WTC11 (cell line): ENCODE measurements around the gene SARDH. TPM values are rescaled to one million over a fixed set of nuclear protein-coding genes. Genes with fewer than 3 reads are reported as not detected.

Experiments
- GTF2I ChIP-seq: fragments of 250-450 bp; sonication (Bioruptor Pico); conservative IDR thresholded peaks from 2 replicates; pipeline ENCODE4 v1.4.0; 2021; ENCODE audit warnings: mild to moderate bottlenecking
- RORB ChIP-seq: fragments of 250-450 bp; sonication (Bioruptor Pico); IDR thresholded peaks from 2 replicates; pipeline ENCODE4 v1.9.0; 2021; ENCODE audit warnings: mild to moderate bottlenecking
- SMAD3 ChIP-seq: sonication (generic); formaldehyde crosslinking; IDR thresholded peaks from 2 replicates; pipeline ENCODE4 v1.8.0; 2022; ENCODE audit warnings: missing genetic modification reagents, mild to moderate bottlenecking, borderline replicate concordance
- SP1 ChIP-seq: sonication (generic); formaldehyde crosslinking; conservative IDR thresholded peaks from 2 replicates; pipeline ENCODE4 v1.8.1; 2022; ENCODE audit warnings: missing genetic modification reagents
- total RNA-seq: library from RNA; stranded (reverse); gene quantifications from 3 replicates; pipeline ENCODE4 v1.2.3, GENCODE V29; 2021
- TF ChIP-seq, protein P1 (sequence below): fragments of 250-450 bp; sonication (Bioruptor Pico); IDR thresholded peaks from 2 replicates; pipeline ENCODE4 v1.9.0; 2021; ENCODE audit warnings: mild to moderate bottlenecking, borderline replicate concordance
- TF ChIP-seq, protein P2 (sequence below): sonication (generic); formaldehyde crosslinking; conservative IDR thresholded peaks from 2 replicates; pipeline ENCODE4 v1.8.1; 2023; ENCODE audit warnings: mild to moderate bottlenecking, low read depth, missing genetic modification reagents, moderate library complexity
- TF ChIP-seq, protein P3 (sequence below): sonication (generic); formaldehyde crosslinking; IDR thresholded peaks from 2 replicates; pipeline ENCODE4 v1.8.0; 2022; ENCODE audit warnings: missing genetic modification reagents
- TF ChIP-seq, protein P4 (sequence below): sonication (generic); formaldehyde crosslinking; IDR thresholded peaks from 2 replicates; pipeline ENCODE4 v1.8.1; 2023; ENCODE audit warnings: mild to moderate bottlenecking, missing genetic modification reagents
- TF ChIP-seq, protein P5 (sequence below): sonication (generic); formaldehyde crosslinking; IDR thresholded peaks from 2 replicates; pipeline ENCODE4 v1.8.0; 2023; ENCODE audit warnings: missing genetic modification reagents, mild to moderate bottlenecking, borderline replicate concordance

Gene SARDH
- total RNA-seq, 1 experiment from 2014 or later = 8.5 TPM

DNA sequence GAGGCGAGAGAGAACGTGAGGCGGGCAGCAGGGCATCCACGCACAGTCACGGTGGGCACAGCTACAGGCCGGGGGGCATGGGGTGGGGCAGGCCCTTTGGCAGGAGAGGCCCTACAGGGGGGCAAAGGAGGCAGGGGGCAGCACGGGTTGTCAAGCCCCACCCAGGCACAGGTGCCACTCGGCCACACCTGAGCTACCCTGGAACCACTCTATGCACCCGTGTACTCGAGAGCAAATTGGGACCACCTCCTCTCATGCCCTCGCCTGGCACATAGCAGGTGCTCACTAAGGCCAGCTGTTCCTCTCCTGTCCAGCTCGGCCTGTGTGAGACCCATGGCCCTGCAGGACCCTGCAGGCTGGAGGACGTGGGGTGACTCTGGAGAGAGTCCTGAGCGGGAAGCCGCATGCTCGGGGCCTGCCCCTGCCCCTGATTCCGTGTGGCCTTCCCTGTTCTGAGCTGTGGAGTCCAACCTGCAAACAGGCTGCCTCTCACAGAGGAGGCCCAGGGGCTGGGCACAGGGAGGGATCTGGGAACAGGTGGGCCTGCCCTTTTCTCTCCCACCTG, 31.4 kb upstream of the SARDH start (continued):
- TF ChIP-seq, protein P1, sequence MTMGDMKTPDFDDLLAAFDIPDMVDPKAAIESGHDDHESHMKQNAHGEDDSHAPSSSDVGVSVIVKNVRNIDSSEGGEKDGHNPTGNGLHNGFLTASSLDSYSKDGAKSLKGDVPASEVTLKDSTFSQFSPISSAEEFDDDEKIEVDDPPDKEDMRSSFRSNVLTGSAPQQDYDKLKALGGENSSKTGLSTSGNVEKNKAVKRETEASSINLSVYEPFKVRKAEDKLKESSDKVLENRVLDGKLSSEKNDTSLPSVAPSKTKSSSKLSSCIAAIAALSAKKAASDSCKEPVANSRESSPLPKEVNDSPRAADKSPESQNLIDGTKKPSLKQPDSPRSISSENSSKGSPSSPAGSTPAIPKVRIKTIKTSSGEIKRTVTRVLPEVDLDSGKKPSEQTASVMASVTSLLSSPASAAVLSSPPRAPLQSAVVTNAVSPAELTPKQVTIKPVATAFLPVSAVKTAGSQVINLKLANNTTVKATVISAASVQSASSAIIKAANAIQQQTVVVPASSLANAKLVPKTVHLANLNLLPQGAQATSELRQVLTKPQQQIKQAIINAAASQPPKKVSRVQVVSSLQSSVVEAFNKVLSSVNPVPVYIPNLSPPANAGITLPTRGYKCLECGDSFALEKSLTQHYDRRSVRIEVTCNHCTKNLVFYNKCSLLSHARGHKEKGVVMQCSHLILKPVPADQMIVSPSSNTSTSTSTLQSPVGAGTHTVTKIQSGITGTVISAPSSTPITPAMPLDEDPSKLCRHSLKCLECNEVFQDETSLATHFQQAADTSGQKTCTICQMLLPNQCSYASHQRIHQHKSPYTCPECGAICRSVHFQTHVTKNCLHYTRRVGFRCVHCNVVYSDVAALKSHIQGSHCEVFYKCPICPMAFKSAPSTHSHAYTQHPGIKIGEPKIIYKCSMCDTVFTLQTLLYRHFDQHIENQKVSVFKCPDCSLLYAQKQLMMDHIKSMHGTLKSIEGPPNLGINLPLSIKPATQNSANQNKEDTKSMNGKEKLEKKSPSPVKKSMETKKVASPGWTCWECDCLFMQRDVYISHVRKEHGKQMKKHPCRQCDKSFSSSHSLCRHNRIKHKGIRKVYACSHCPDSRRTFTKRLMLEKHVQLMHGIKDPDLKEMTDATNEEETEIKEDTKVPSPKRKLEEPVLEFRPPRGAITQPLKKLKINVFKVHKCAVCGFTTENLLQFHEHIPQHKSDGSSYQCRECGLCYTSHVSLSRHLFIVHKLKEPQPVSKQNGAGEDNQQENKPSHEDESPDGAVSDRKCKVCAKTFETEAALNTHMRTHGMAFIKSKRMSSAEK (CRISPR knock-in tag) = no peak
- TF ChIP-seq GTF2I (CRISPR knock-in tag) = no peak
- no peak for TF ChIP-seq SMAD3 (CRISPR knock-in tag)
- TF ChIP-seq, protein P2, sequence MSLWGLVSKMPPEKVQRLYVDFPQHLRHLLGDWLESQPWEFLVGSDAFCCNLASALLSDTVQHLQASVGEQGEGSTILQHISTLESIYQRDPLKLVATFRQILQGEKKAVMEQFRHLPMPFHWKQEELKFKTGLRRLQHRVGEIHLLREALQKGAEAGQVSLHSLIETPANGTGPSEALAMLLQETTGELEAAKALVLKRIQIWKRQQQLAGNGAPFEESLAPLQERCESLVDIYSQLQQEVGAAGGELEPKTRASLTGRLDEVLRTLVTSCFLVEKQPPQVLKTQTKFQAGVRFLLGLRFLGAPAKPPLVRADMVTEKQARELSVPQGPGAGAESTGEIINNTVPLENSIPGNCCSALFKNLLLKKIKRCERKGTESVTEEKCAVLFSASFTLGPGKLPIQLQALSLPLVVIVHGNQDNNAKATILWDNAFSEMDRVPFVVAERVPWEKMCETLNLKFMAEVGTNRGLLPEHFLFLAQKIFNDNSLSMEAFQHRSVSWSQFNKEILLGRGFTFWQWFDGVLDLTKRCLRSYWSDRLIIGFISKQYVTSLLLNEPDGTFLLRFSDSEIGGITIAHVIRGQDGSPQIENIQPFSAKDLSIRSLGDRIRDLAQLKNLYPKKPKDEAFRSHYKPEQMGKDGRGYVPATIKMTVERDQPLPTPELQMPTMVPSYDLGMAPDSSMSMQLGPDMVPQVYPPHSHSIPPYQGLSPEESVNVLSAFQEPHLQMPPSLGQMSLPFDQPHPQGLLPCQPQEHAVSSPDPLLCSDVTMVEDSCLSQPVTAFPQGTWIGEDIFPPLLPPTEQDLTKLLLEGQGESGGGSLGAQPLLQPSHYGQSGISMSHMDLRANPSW (CRISPR knock-in tag) = no peak
- TF ChIP-seq, protein P3, sequence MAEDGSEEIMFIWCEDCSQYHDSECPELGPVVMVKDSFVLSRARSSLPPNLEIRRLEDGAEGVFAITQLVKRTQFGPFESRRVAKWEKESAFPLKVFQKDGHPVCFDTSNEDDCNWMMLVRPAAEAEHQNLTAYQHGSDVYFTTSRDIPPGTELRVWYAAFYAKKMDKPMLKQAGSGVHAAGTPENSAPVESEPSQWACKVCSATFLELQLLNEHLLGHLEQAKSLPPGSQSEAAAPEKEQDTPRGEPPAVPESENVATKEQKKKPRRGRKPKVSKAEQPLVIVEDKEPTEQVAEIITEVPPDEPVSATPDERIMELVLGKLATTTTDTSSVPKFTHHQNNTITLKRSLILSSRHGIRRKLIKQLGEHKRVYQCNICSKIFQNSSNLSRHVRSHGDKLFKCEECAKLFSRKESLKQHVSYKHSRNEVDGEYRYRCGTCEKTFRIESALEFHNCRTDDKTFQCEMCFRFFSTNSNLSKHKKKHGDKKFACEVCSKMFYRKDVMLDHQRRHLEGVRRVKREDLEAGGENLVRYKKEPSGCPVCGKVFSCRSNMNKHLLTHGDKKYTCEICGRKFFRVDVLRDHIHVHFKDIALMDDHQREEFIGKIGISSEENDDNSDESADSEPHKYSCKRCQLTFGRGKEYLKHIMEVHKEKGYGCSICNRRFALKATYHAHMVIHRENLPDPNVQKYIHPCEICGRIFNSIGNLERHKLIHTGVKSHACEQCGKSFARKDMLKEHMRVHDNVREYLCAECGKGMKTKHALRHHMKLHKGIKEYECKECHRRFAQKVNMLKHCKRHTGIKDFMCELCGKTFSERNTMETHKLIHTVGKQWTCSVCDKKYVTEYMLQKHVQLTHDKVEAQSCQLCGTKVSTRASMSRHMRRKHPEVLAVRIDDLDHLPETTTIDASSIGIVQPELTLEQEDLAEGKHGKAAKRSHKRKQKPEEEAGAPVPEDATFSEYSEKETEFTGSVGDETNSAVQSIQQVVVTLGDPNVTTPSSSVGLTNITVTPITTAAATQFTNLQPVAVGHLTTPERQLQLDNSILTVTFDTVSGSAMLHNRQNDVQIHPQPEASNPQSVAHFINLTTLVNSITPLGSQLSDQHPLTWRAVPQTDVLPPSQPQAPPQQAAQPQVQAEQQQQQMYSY (CRISPR knock-in tag) = no peak
- TF ChIP-seq, protein P4, sequence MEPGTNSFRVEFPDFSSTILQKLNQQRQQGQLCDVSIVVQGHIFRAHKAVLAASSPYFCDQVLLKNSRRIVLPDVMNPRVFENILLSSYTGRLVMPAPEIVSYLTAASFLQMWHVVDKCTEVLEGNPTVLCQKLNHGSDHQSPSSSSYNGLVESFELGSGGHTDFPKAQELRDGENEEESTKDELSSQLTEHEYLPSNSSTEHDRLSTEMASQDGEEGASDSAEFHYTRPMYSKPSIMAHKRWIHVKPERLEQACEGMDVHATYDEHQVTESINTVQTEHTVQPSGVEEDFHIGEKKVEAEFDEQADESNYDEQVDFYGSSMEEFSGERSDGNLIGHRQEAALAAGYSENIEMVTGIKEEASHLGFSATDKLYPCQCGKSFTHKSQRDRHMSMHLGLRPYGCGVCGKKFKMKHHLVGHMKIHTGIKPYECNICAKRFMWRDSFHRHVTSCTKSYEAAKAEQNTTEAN (CRISPR knock-in tag) = no peak
- no peak for TF ChIP-seq SP1 (CRISPR knock-in tag)
- TF ChIP-seq, protein P5, sequence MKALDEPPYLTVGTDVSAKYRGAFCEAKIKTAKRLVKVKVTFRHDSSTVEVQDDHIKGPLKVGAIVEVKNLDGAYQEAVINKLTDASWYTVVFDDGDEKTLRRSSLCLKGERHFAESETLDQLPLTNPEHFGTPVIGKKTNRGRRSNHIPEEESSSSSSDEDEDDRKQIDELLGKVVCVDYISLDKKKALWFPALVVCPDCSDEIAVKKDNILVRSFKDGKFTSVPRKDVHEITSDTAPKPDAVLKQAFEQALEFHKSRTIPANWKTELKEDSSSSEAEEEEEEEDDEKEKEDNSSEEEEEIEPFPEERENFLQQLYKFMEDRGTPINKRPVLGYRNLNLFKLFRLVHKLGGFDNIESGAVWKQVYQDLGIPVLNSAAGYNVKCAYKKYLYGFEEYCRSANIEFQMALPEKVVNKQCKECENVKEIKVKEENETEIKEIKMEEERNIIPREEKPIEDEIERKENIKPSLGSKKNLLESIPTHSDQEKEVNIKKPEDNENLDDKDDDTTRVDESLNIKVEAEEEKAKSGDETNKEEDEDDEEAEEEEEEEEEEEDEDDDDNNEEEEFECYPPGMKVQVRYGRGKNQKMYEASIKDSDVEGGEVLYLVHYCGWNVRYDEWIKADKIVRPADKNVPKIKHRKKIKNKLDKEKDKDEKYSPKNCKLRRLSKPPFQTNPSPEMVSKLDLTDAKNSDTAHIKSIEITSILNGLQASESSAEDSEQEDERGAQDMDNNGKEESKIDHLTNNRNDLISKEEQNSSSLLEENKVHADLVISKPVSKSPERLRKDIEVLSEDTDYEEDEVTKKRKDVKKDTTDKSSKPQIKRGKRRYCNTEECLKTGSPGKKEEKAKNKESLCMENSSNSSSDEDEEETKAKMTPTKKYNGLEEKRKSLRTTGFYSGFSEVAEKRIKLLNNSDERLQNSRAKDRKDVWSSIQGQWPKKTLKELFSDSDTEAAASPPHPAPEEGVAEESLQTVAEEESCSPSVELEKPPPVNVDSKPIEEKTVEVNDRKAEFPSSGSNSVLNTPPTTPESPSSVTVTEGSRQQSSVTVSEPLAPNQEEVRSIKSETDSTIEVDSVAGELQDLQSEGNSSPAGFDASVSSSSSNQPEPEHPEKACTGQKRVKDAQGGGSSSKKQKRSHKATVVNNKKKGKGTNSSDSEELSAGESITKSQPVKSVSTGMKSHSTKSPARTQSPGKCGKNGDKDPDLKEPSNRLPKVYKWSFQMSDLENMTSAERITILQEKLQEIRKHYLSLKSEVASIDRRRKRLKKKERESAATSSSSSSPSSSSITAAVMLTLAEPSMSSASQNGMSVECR (CRISPR knock-in tag) = no peak
- TF ChIP-seq RORB (CRISPR knock-in tag) = no peak
